Measurements from ENCODE around the gene RAB3GAP1.

Gene RAB3GAP1

DNA sequence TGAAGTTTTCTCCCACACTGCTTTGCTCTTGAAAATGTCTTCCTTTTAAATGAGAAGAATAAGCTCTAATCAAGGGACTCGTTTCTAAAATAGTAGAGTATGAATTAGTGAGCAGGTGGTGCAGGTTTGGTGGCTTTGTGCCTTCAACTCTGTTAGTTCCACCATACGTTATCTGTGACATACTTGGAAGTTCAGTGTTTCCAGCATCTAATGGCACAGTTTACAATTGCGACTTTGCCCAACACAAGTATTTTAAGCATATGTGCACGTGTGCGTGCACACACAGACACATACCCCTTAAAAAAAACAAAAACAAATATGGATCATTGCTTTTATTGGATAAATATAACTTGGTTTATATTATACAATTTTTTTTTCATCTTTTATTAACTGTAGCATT, 111.8 kb downstream of the RAB3GAP1 start:
- no peak for TF ChIP-seq CTCF (IDR thresholded peaks at IDR 0.05)

GRCh38 chr2:135164431-135164830, 112.3 kb downstream of the RAB3GAP1 start:
- TF ChIP-seq CTCF (IDR thresholded peaks at IDR 0.05), result no peak

DNA sequence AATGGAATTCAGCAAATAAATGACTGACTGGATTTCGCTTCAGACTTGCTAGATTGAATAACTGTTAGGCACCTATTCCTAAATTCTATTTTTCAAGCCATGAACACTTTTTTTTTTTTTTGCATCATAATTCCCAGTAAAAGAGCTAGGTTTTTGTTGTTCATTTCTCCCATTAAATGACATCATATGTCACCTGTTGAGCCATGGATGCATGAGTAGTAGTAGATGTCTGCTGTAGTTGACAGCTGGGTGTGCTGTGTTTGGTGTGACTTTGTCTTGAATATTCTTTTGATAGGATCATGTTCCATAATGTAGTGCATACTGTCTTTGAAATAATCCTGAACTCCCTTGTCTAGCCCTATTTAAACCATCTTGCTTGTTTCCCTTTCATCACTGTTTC, 115.2 kb downstream of the RAB3GAP1 start:
- no peak for TF ChIP-seq CTCF (IDR thresholded peaks at IDR 0.05)

GRCh38 chr2:135168204-135168856, 116.2 kb downstream of the RAB3GAP1 start:
- TF ChIP-seq CTCF (IDR thresholded peaks at IDR 0.05), result no peak

GRCh38 chr2:135169900-135170753, 118.0 kb downstream of the RAB3GAP1 start:
- TF ChIP-seq CTCF (IDR thresholded peaks at IDR 0.05), result no peak

DNA sequence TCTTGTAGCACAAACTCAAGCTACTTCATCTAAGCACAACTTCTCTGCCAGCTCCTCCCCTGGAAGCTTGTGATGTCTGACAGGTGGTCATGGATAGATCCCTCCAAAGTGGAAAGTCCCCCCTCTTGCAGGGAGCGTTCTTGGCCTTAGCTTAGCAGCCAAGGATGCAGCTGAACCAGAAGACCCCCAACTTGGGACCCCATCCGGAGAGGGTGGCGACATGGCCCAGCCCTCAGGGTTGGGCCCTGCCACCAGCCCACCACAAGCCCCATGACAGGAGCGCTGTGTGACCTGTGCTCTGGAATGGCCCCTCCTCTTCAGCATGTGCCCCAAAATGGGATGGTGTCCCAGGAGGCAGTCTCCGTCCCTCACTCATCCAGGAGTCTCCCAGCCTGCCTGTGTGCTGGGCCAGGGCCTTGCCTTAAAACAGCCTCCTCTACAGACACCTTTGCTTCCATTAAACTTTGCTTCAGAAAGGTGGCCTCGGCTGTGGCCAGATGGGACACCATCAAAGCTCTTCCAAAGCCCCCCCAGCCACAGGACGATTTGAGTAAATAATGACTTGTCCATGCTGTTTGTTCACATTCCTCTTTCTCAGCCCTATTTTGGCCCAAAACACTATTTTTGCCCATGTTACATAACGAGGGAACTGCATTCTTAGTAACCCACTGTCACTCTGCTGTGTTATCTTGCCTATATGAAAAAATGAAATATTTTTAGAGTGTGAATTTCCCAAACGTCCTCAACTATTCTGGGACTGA, 122.1 kb downstream of the RAB3GAP1 start:
- no peak for TF ChIP-seq CTCF (IDR thresholded peaks at IDR 0.05)

GRCh38 chr2:135174810-135175093, 122.7 kb downstream of the RAB3GAP1 start:
- no peak for TF ChIP-seq CTCF (IDR thresholded peaks at IDR 0.05)
